H9 (cell line): Measurements from ENCODE around the gene VEZF1. TPM values are rescaled to one million over a fixed set of nuclear protein-coding genes. Genes with fewer than 3 reads are reported as not detected.

Experiments
- DNase-seq: peaks from one replicate; pipeline ENCODE4 v3.0.0-alpha.2; 2017
- H2AFZ ChIP-seq: one replicate; pipeline ENCODE4 v1.6.1; 2013; ENCODE audit warnings: mild to moderate bottlenecking, low read length, control low read depth, moderate library complexity
- H2AK5ac ChIP-seq: 2 replicates; pipeline ENCODE4 v1.6.1; 2013; ENCODE audit warnings: low read length, control low read depth, mixed read lengths; ENCODE audit not compliant: insufficient read length
- H2BK120ac ChIP-seq: one replicate; pipeline ENCODE4 v1.6.1; 2013; ENCODE audit warnings: low read depth, mild to moderate bottlenecking, low read length, control low read depth, inconsistent platforms; ENCODE audit not compliant: poor library complexity, severe bottlenecking
- H2BK12ac ChIP-seq: 2 replicates; pipeline ENCODE4 v1.6.1; 2013; ENCODE audit warnings: low read length, control low read depth, mixed read lengths, low read depth; ENCODE audit not compliant: insufficient read length
- H2BK15ac ChIP-seq: 2 replicates; pipeline ENCODE4 v1.6.1; 2013; ENCODE audit warnings: low read depth, low read length, control low read depth
- H2BK20ac ChIP-seq: one replicate; pipeline ENCODE4 v1.6.1; 2013; ENCODE audit warnings: low read depth, mild to moderate bottlenecking, low read length, control low read depth, inconsistent platforms; ENCODE audit not compliant: poor library complexity, severe bottlenecking
- H2BK5ac ChIP-seq: 2 replicates; pipeline ENCODE4 v1.6.1; 2013; ENCODE audit warnings: low read length, control low read depth, mixed read lengths; ENCODE audit not compliant: insufficient read length
- H3K14ac ChIP-seq: 2 replicates; pipeline ENCODE4 v1.6.1; 2013; ENCODE audit warnings: low read length, control low read depth; ENCODE audit not compliant: insufficient read depth
- H3K18ac ChIP-seq: 2 replicates; pipeline ENCODE4 v1.6.1; 2013; ENCODE audit warnings: low read depth, mild to moderate bottlenecking, mixed read lengths, low read length, control low read depth; ENCODE audit not compliant: insufficient read length
- H3K23ac ChIP-seq: 2 replicates; pipeline ENCODE4 v1.6.1; 2013; ENCODE audit warnings: low read length, control low read depth, mixed read lengths, low read depth; ENCODE audit not compliant: insufficient read length
- H3K23me2 ChIP-seq: 2 replicates; pipeline ENCODE4 v1.6.1; 2013; ENCODE audit warnings: low read depth, mild to moderate bottlenecking, mixed read lengths, low read length, control low read depth; ENCODE audit not compliant: insufficient read length, poor library complexity, severe bottlenecking
- H3K27ac ChIP-seq: 2 replicates; pipeline ENCODE4 v1.5.1; 2013; ENCODE audit warnings: low read length, control low read depth, mixed read lengths, low read depth; ENCODE audit not compliant: insufficient read length
- H3K27me3 ChIP-seq: 2 replicates; pipeline ENCODE4 v1.6.1; 2013; ENCODE audit warnings: low read length, control low read depth, inconsistent platforms; ENCODE audit not compliant: insufficient read depth
- H3K4ac ChIP-seq: 2 replicates; pipeline ENCODE4 v1.6.1; 2013; ENCODE audit warnings: low read depth, mild to moderate bottlenecking, control low read depth, inconsistent platforms, low read length, moderate library complexity
- H3K4me1 ChIP-seq: 2 replicates; pipeline ENCODE4 v1.6.1; 2013; ENCODE audit warnings: low read length, control low read depth, inconsistent platforms; ENCODE audit not compliant: insufficient read depth
- H3K4me2 ChIP-seq: 2 replicates; pipeline ENCODE4 v1.6.1; 2013; ENCODE audit warnings: low read length, control low read depth, mixed read lengths; ENCODE audit not compliant: insufficient read length, insufficient read depth
- H3K56ac ChIP-seq: 2 replicates; pipeline ENCODE4 v1.6.1; 2013; ENCODE audit warnings: low read depth, mild to moderate bottlenecking, mixed read lengths, low read length, control low read depth; ENCODE audit not compliant: insufficient read length
- H3K79me1 ChIP-seq: 2 replicates; pipeline ENCODE4 v1.6.1; 2013; ENCODE audit warnings: low read depth, mild to moderate bottlenecking, moderate library complexity, low read length, control low read depth, inconsistent platforms; ENCODE audit not compliant: insufficient read depth, poor library complexity, severe bottlenecking
- H3K79me2 ChIP-seq: 2 replicates; pipeline ENCODE4 v1.6.1; 2013; ENCODE audit warnings: low read length, control low read depth, inconsistent platforms; ENCODE audit not compliant: insufficient read depth
- H3K9ac ChIP-seq: 2 replicates; pipeline ENCODE4 v1.6.1; 2013; ENCODE audit warnings: low read length, control low read depth, mixed read lengths; ENCODE audit not compliant: insufficient read length; ENCODE audit errors: extremely low read depth
- H3K9me3 ChIP-seq: one replicate; pipeline ENCODE4 v1.6.1; 2013; ENCODE audit warnings: low read depth, low read length, inconsistent platforms; ENCODE audit not compliant: control insufficient read depth
- H3T11ph ChIP-seq: one replicate; pipeline ENCODE4 v1.6.1; 2013; ENCODE audit warnings: mild to moderate bottlenecking, low read length, control low read depth, inconsistent platforms
- H4K20me1 ChIP-seq: one replicate; pipeline ENCODE4 v1.6.1; 2013; ENCODE audit not compliant: control insufficient read depth, insufficient read length, insufficient read depth
- H4K5ac ChIP-seq: 2 replicates; pipeline ENCODE4 v1.6.1; 2013; ENCODE audit warnings: low read depth, mild to moderate bottlenecking, mixed read lengths, low read length, control low read depth; ENCODE audit not compliant: insufficient read length
- H4K8ac ChIP-seq: replicated peaks from 2 replicates; pipeline ENCODE4 v1.6.1; 2013; ENCODE audit warnings: low read length, control low read depth, mixed read lengths, low read depth; ENCODE audit not compliant: insufficient read length
- H4K91ac ChIP-seq: 2 replicates; pipeline ENCODE4 v1.6.1; 2013; ENCODE audit warnings: low read depth, mild to moderate bottlenecking, moderate library complexity, mixed read lengths, low read length, control low read depth; ENCODE audit not compliant: insufficient read length
- H3K27ac Mint-ChIP-seq, 3 experiments: 2 replicates in 2 of 3; 3 replicates in 1 of 3; pipeline ENCODE4 v1.8.0; 2020 to 2021; ENCODE audit warnings: mixed read lengths in 3 of 3, mild to moderate bottlenecking in 1 of 3, moderate library complexity in 1 of 3
- H3K27me3 Mint-ChIP-seq: 2 replicates; pipeline ENCODE4 v1.8.0; 2021; ENCODE audit warnings: low read depth, mild to moderate bottlenecking, moderate library complexity, mixed read lengths
- H3K36me3 Mint-ChIP-seq, 3 experiments: 2 replicates in 2 of 3; 3 replicates in 1 of 3; pipeline ENCODE4 v1.8.0; 2020 to 2021; ENCODE audit warnings: low read depth in 3 of 3, mixed read lengths in 3 of 3; ENCODE audit not compliant: insufficient read depth in 1 of 3
- H3K4me1 Mint-ChIP-seq, 2 experiments: 2 replicates each; pipeline ENCODE4 v1.8.0; 2020; ENCODE audit warnings: mixed read lengths in 2 of 2
- H3K4me3 Mint-ChIP-seq, 2 experiments: 2 replicates in 1 of 2; 3 replicates in 1 of 2; pipeline ENCODE4 v1.8.0; 2020 to 2021; ENCODE audit warnings: mild to moderate bottlenecking in 2 of 2, mixed read lengths in 2 of 2, moderate library complexity in 1 of 2
- H3K9me3 Mint-ChIP-seq, 2 experiments: 2 replicates in 1 of 2; 3 replicates in 1 of 2; pipeline ENCODE4 v1.8.0; 2020; ENCODE audit warnings: mild to moderate bottlenecking in 2 of 2, mixed read lengths in 2 of 2, moderate library complexity in 1 of 2
- CTCF ChIP-seq: fragments of 200-600 bp; sonication (generic); conservative IDR thresholded peaks from 3 replicates; pipeline ENCODE4 v1.8.0; 2021; ENCODE audit warnings: antibody characterized with exemption, mild to moderate bottlenecking
- WGBS: extraction: QIAGEN DNeasy Blood & Tissue Kit; methylation state at CpG from one replicate; pipeline ENCODE4 v1.1.7; 2013; ENCODE audit warnings: missing lambda C conversion rate, low lambda C conversion rate, mixed read lengths; ENCODE audit not compliant: insufficient read length; ENCODE audit errors: extremely low coverage; 5-methylcytosine and 5-hydroxymethylcytosine counted together
- total RNA-seq: library from RNA; stranded (reverse); gene quantifications from 2 replicates; pipeline ENCODE4 v1.2.1, GENCODE V29; 2021

The VEZF1 gene
- total RNA-seq, 1 experiment from 2014 or later, result 58.1 TPM

- no peak overlapping the region for H3K9ac ChIP-seq
- Mint-ChIP-seq H3K27me3 (no peaks in the 10 kb centered on the region), H3K27ac (peak overlapping the region in 1 of 3 experiments; percentile 68; a peak in 1 of 7 replicates), H3K9me3 (no peaks in the 10 kb centered on the region), H3K4me1 (peaks cover 25 to 26% of the 10 kb centered on the region in 2 experiments), H3K4me3 (peak overlapping the region in 1 of 2 experiments; percentile 4; a peak in 1 of 5 replicates), H3K36me3 (no peaks in the 10 kb centered on the region)
- H2BK120ac ChIP-seq, result no peak overlapping the region
- H2AK5ac ChIP-seq, result no peak overlapping the region
- H2BK12ac ChIP-seq, result no peak overlapping the region
- WGBS, result no CpG with 5 or more reads among the region's 5 CpGs
- H3K56ac ChIP-seq, result no peak overlapping the region
- H3K4ac ChIP-seq, result no peak overlapping the region
- no peak overlapping the region for H2AFZ ChIP-seq
- no peak overlapping the region for H3K27ac ChIP-seq
- no peak overlapping the region for H3K23ac ChIP-seq
- no peaks in the 10 kb centered on the region for H3K23me2 ChIP-seq
- H3K4me2 ChIP-seq, result no peak overlapping the region
- DNase-seq, result peak; percentile 65
- no peak overlapping the region for H4K8ac ChIP-seq
- H2BK20ac ChIP-seq, result no peak overlapping the region
- H2BK15ac ChIP-seq, result no peak overlapping the region
- H2BK5ac ChIP-seq, result no peak overlapping the region
- TF ChIP-seq CTCF, result no peak
- peaks cover 2% of the 10 kb centered on the region for H4K20me1 ChIP-seq
- H3K9me3 ChIP-seq, result no peaks in the 10 kb centered on the region
- no peaks in the 10 kb centered on the region for H3K79me1 ChIP-seq
- no peaks in the 10 kb centered on the region for H3K79me2 ChIP-seq
- peaks cover 2% of the 10 kb centered on the region; the same call in 1 of the 2 replicates for H3K4me1 ChIP-seq
- no peak overlapping the region for H3K14ac ChIP-seq
- no peak overlapping the region for H3K18ac ChIP-seq
- no peak overlapping the region for H4K5ac ChIP-seq
- no peak overlapping the region for H4K91ac ChIP-seq
- no peak overlapping the region for H3T11ph ChIP-seq
- no peaks in the 10 kb centered on the region for H3K27me3 ChIP-seq
These were observed 47.8 kb downstream of the VEZF1 start for GRCh38 chr17:57940231-57940630.
